ENCODE data around the gene RBL2. TPM values are rescaled to one million over a fixed set of nuclear protein-coding genes. Genes with fewer than 3 reads are reported as not detected.
"Not testable (repeated sequence)": the region's sequence is repeated elsewhere in the genome, so short reads cannot be mapped to it uniquely, and the experiment has no call there.

RBL2 gene
- total RNA-seq, 1 experiment from 2014 or later, result 14.2 TPM

DNA sequence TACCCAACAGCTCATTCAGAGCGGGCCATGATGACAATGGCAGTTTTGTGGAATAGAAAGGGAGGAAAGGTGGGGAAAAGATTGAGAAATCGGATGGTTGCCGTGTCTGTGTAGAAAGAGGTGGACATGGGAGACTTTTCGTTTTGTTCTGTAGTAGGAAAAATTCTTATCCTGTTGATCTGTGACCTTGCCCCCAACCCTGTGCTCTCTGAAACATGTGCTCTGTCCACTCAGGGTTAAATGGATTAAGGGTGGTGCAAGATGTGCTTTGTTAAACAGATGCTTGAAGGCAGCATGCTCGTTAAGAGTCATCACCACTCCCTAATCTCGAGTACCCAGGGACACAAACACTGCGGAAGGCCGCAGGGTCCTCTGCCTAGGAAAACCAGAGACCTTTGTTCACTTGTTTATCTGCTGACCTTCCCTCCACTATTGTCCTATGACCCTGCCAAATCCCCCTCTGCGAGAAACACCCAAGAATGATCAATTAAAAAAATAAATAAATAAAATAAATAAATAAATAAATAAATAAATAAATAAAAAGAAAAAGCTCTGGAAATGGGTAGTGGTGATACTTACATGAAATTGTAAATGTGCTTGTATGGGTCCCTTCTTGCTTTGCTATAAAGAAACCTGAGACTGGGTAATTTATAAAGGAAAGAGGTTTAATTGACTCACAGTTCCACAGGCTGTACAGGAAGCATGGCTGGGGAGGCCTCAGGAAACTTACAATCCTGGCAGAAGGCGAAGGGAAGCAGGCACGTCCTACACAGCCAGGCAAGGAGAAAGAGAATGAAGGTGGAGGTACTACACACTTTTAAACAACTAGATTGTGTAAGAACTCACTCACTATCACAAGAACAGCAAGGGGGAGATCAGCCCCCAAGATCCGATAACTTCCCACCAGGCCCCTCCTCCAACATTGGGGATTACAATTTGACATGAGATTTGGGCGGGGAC is 105.8 kb downstream of the RBL2 start:
- ATAC-seq; H3K36me3 ChIP-seq (ENCODE audit: low read depth, low read length); DNase-seq; H3K9me2 ChIP-seq (replicated peaks; ENCODE audit: low read length); POLR2A ChIA-PET (ENCODE audit: unreplicated experiment); intact Hi-C loops (cut with micrococcal nuclease); H3K9ac ChIP-seq (ENCODE audit: low read length); H3F3A ChIP-seq (ENCODE audit: low read length, unreplicated experiment); BruUV-seq (replicated peaks); H4K20me1 ChIP-seq (ENCODE audit: low read length); H3K79me2 ChIP-seq (ENCODE audit: low read length); H3K27me3 ChIP-seq (ENCODE audit: low read length); H3K4me3 ChIP-seq (ENCODE audit: low read length); H3K4me2 ChIP-seq (ENCODE audit: low read length); H3K4me1 ChIP-seq (ENCODE audit: insufficient read depth, low read length); H3K27ac ChIP-seq (ENCODE audit: low read length); H2AFZ ChIP-seq (ENCODE audit: low read length); H3K9me3 ChIP-seq (ENCODE audit: low read length); CTCF ChIA-PET: not testable (repeated sequence)

Other genes starting within 250 kb of the RBL2 start
- gene AKTIP, start 68.7 kb downstream of the RBL2 start, total RNA-seq (2014; rRNA removed), result 13.2 and 32.5 TPM in 2 replicates